Aorta (tissue), 5 donors: Measurements from ENCODE around the gene RAB5IF. TPM values are rescaled to one million over a fixed set of nuclear protein-coding genes. Genes with fewer than 3 reads are reported as not detected.
"Not testable (repeated sequence)": the region's sequence is repeated elsewhere in the genome, so short reads cannot be mapped to it uniquely, and the experiment has no call there.

Experiments
- ATAC-seq: fragments of 200-7000 bp; cut with Tn5 transposase; one replicate; pipeline ENCODE4 v1.9.1; 2022; ENCODE audit warnings: moderate library complexity; ENCODE audit not compliant: low FRiP score
- DNase-seq, 2 donors: peaks; one replicate each; pipeline ENCODE4 v3.0.0-alpha.2; 2020
- H3K27ac ChIP-seq, 2 donors: one replicate each; pipeline ENCODE4 v1.5.1; 2013; ENCODE audit warnings: low read length in 2 of 2, mild to moderate bottlenecking in 2 of 2, moderate library complexity in 2 of 2, control low read depth in 1 of 2, inconsistent platforms in 1 of 2, low read depth in 1 of 2
- H3K27me3 ChIP-seq, 2 donors: one replicate each; pipeline ENCODE4 v1.6.1; 2013; ENCODE audit warnings: control low read depth in 1 of 2, low read length in 1 of 2, mild to moderate bottlenecking in 1 of 2, moderate library complexity in 1 of 2; ENCODE audit not compliant: insufficient read depth in 2 of 2, control insufficient read depth in 1 of 2
- H3K36me3 ChIP-seq, 2 donors: one replicate each; pipeline ENCODE4 v1.6.1; 2013; ENCODE audit warnings: control low read depth in 1 of 2, low read length in 1 of 2, mild to moderate bottlenecking in 1 of 2; ENCODE audit not compliant: insufficient read depth in 2 of 2, control insufficient read depth in 1 of 2
- H3K4me1 ChIP-seq, 2 donors: one replicate each; pipeline ENCODE4 v1.6.1; 2013; ENCODE audit warnings: low read length in 2 of 2, control low read depth in 1 of 2, mild to moderate bottlenecking in 1 of 2, moderate library complexity in 1 of 2; ENCODE audit not compliant: insufficient read depth in 2 of 2, control insufficient read depth in 1 of 2
- H3K4me3 ChIP-seq, 2 donors: one replicate each; pipeline ENCODE4 v1.5.1; 2013; ENCODE audit warnings: low read length in 2 of 2, control low read depth in 1 of 2, mild to moderate bottlenecking in 1 of 2
- H3K9me3 ChIP-seq: one replicate; pipeline ENCODE4 v1.6.1; 2013; ENCODE audit warnings: mild to moderate bottlenecking, low read length; ENCODE audit not compliant: control insufficient read depth
- WGBS, 2 donors: extraction: QIAGEN DNeasy Blood & Tissue Kit; methylation state at CpG; one replicate each; pipeline ENCODE4 v1.1.7; 2013; 5-methylcytosine and 5-hydroxymethylcytosine counted together
- intact Hi-C, 2 donors: fragments of 100-400 bp; cut with DNase I; formaldehyde crosslinking; loops; one replicate each; pipeline versions ENCODE4 v1.14.2 to v1.15.0; 2022
- polyA plus RNA-seq, 2 donors: library from polyadenylated mRNA; stranded (reverse); fragments of 200-250 nt; gene quantifications; one replicate each; pipeline ENCODE4 v1.2.3, GENCODE V29; 2013
- total RNA-seq, 2 donors: library from RNA; stranded (reverse); fragmentation: NEBNext Ultra II Directional; extraction: Animal tissue kit (Norgen Biotek cat#: 25700); gene quantifications; one replicate each; pipeline ENCODE4 v1.2.1, GENCODE V29; 2021
- donor health status: healthy with polysubstance abuse.
- donor health status: Bipolar disorder and iron deficiency.
- donor health status: DM: no; HTN: no; CAD: no.
- donor health status: DM: no; HTN: no; CAD: no.
- donor health status: DM: yes; HTN: yes; CAD: no.

Gene RAB5IF
- total and polyA plus RNA-seq, 4 donors = 39.8 to 71.0 (median 50.1) TPM

DNA sequence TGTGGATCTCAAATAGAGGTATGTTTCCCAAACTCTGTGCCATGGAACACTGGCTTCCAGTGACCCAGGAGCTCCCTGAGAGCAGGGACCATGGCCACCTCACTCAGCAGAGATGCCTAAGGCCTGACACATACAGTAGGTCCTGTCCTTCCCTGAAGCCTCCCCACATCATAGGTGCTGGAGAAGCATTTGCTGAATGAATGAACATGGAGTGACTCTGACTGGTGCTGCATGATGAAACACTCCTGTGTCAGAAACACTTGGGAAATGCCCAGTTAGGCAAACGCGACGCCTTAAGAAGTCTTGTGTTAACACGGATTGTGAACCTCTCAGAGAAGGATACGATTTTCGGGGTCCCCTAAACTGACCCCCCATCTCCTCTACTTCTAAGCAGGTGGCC, 26.1 kb downstream of the RAB5IF start:
- no peak for DNase-seq
- no peaks in the 10 kb centered on the region for H3K4me1 ChIP-seq
- no peaks in the 10 kb centered on the region for H3K36me3 ChIP-seq
- intact Hi-C loops = no loop called here
- no peaks in the 10 kb centered on the region for H3K9me3 ChIP-seq
- ATAC-seq = no peak
- H3K4me3 ChIP-seq = no peak overlapping the region
- H3K27me3 ChIP-seq = no peaks in the 10 kb centered on the region
- 91 to 93% methylated on average over 6 of the region's 6 CpGs for WGBS, 2 donors
- H3K27ac ChIP-seq = no peak overlapping the region

DNA sequence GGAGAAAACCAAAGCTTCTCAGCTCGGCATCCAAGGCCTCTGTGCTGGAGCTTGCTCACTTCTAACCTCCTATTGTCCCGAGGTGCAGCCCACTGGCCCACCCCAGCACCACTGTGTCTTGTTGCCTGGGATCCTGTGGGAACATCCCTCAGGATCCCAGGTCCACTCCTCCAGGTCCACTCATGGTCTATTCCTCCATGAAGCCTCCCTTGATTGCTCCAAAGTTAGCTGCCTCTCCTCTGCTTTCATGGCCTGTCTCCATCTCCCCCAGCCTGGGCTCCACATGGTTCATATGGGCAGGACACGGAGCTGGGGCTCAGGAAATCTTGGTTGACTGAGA, 26.5 kb downstream of the RAB5IF start:
- ATAC-seq = no peak
- Histone ChIP-seq H3K4me3 (no peak overlapping the region), H3K27me3 (no peaks in the 10 kb centered on the region), H3K36me3 (no peaks in the 10 kb centered on the region), H3K27ac (no peak overlapping the region), H3K9me3 (no peaks in the 10 kb centered on the region), H3K4me1 (no peaks in the 10 kb centered on the region)
- 78 to 79% methylated on average over 3 of the region's 3 CpGs for WGBS, 2 donors
- intact Hi-C loops = no loop called here
- no peak for DNase-seq

DNA sequence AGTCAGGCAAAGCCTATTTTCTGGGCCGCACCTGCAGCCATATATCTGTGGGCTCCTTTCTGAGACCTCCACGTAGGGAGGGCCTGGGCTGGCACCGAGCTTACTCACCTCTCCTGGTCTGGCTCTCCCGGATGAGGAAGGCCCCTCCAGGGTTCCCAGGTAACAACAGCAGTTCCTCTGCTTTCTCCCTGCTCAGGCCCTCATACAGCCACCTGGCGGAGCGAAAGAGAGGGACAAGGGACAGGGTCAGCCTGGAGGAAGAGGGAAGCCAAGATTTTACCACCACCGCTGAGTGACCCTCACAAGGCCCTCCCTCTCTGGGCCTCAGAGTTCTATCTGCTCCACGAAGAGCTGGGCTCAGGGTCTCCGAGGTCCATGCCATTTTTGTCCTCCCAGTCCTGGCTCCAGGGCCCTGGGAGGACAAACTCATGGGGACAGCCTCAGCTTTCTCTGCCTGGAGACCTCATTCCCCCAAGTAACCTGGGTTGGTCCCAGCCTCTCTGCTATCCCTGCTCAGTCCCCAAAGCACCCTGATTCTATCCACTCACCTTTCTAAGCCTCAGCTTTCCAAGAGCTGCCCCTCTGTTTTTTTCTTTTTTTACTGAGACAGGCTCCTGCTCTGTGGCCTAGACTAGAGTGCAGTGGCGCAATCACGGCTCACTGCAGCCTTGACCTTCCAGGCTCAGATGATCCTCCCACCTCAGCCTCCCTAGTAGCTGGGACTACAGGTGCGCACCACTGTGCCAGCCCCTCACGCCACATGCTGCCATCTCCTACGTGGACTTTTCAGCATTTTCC, 27.1 kb downstream of the RAB5IF start:
- Histone ChIP-seq H3K36me3 (no peaks in the 10 kb centered on the region), H3K27ac (no peak overlapping the region), H3K27me3 (no peaks in the 10 kb centered on the region), H3K4me3 (no peak overlapping the region), H3K9me3 (no peaks in the 10 kb centered on the region), H3K4me1 (no peaks in the 10 kb centered on the region)
- intact Hi-C loops = no loop called here
- ATAC-seq (no peak), DNase-seq (no peak)
- WGBS, 2 donors = 81 to 83% methylated on average over 12 to 14 of the region's 14 CpGs

DNA sequence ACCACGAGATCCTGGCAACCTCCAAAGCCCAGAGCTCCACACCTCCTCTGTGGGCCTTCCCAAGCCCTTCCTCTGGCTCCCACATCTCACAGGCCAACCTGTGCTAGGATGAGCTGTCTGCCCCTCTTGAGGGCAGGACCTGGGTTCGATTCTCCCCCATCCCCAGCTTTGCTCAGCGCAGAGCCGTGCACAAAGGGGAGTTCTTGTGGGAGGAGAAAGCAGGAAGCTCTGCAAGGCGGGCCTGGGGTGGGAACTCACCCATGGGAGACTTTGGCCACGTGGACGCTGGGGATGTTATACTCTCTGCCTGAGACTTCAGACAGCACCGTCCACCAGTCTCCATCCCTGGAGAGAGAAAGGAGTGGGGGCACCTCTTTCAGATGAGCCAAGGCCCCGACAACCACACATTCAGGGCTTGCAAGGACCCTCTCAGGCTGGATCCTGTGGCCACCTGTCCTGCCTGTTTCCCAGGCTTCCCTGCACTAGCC, 27.8 kb downstream of the RAB5IF start:
- intact Hi-C loops = no loop called here
- H3K27ac ChIP-seq = no peak overlapping the region
- no peak overlapping the region for H3K4me3 ChIP-seq
- H3K9me3 ChIP-seq = no peaks in the 10 kb centered on the region
- H3K4me1 ChIP-seq = no peaks in the 10 kb centered on the region
- no peaks in the 10 kb centered on the region for H3K36me3 ChIP-seq
- H3K27me3 ChIP-seq = no peaks in the 10 kb centered on the region
- WGBS, 2 donors = 83 to 88% methylated on average over 9 of the region's 9 CpGs
- ATAC-seq (no peak), DNase-seq (no peak)

- H3K4me3 ChIP-seq = no peak overlapping the region
- H3K36me3 ChIP-seq = no peaks in the 10 kb centered on the region
- no peak for DNase-seq
- 90 to 94% methylated on average over 11 of the region's 11 CpGs for WGBS, 2 donors
- H3K27ac ChIP-seq = no peak overlapping the region
- no peaks in the 10 kb centered on the region for H3K27me3 ChIP-seq
- no peaks in the 10 kb centered on the region for H3K4me1 ChIP-seq
- intact Hi-C loops = no loop called here
- no peaks in the 10 kb centered on the region for H3K9me3 ChIP-seq
- ATAC-seq = no peak
Measured at GRCh38 chr20:36634342-36634741, 28.8 kb downstream of the RAB5IF start.

- DNase-seq = peak in 1 of 2 donors; percentile 19
- 96 to 97% methylated on average over 12 of the region's 12 CpGs for WGBS, 2 donors
- H3K4me3 ChIP-seq, H3K9me3 ChIP-seq, H3K4me1 ChIP-seq, H3K36me3 ChIP-seq, H3K27me3 ChIP-seq, H3K27ac ChIP-seq, intact Hi-C loops, ATAC-seq: not testable (repeated sequence)
Measured at GRCh38 chr20:36638876-36639400, 33.4 kb downstream of the RAB5IF start.

DNA sequence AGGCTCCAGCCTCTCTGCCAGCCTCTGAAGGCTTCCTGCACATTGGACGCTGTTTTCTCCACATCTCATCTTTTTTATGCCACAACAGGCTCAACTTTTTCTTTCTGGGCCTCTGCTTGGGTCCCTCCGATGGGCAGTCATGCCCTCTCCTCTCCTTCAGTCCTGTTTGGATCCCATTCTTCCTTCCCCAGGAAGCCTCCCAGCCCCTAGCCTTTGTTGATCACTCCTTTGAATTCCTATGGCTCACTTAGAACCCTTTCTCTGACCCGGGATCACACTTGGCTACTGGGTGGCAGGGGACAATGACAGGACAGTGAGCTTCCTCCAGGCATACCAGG, 35.9 kb downstream of the RAB5IF start:
- H3K27me3 ChIP-seq = no peaks in the 10 kb centered on the region
- intact Hi-C loops = no loop called here
- no peaks in the 10 kb centered on the region for H3K36me3 ChIP-seq
- ATAC-seq (no peak), DNase-seq (no peak)
- no peaks in the 10 kb centered on the region for H3K4me1 ChIP-seq
- WGBS, 2 donors = 85 to 87% methylated on average over 3 of the region's 3 CpGs
- H3K27ac ChIP-seq = no peak overlapping the region
- H3K4me3 ChIP-seq = no peak overlapping the region
- H3K9me3 ChIP-seq = no peaks in the 10 kb centered on the region

- no peaks in the 10 kb centered on the region for H3K4me1 ChIP-seq
- WGBS, 2 donors = 84 to 87% methylated on average over 6 of the region's 6 CpGs
- DNase-seq (no peak), ATAC-seq (no peak)
- no peaks in the 10 kb centered on the region for H3K9me3 ChIP-seq
- H3K27me3 ChIP-seq = no peaks in the 10 kb centered on the region
- H3K4me3 ChIP-seq = no peak overlapping the region
- intact Hi-C loops = no loop called here
- H3K27ac ChIP-seq = no peak overlapping the region
- H3K36me3 ChIP-seq = no peaks in the 10 kb centered on the region
Measured at GRCh38 chr20:36642136-36642535, 36.6 kb downstream of the RAB5IF start.

DNA sequence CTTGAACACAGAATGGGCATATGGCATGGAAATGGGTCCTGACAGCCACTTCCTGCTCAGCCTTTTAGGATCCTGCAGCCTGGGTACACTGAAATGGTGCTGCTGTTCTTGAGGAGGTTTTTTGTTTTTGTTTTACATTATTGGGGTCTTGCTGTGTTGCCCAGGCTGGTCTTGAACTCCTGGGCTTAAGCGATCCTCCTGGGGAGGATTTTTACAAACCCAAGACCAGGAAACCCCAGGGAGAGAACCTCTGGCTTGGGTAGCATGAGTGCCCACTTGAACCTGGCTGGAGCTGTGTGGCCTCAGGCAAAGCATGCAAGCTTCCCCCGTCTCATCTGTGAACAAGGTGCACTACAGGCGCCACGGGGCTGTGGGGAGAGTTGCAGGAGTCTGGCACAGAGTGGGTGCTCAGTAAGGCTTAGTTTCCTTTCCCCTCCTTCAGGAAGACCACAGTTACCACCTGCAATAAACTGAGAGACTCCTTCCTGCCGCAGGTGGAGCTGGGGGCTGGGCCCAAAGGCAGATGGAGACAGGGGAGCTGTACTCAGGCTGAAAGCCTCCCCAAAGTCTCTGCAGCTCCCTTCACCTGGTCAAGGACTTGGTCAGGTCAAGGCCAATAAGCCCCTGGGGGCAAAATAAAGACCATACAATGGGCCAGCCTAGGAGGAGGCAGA, 38.6 kb downstream of the RAB5IF start:
- Histone ChIP-seq H3K4me1 (no peaks in the 10 kb centered on the region), H3K27ac (no peak overlapping the region), H3K9me3 (no peaks in the 10 kb centered on the region), H3K36me3 (no peaks in the 10 kb centered on the region), H3K4me3 (no peak overlapping the region), H3K27me3 (no peaks in the 10 kb centered on the region)
- intact Hi-C loops = no loop called here
- DNase-seq = peak in 1 of 2 donors; percentile 22
- 73 to 78% methylated on average over 5 of the region's 5 CpGs for WGBS, 2 donors
- ATAC-seq = no peak
